SU-DHL-6 (cell line): ENCODE measurements around the gene MGMT.

ENCODE experiments used
- EZH2phosphoT487 ChIP-seq: fragments of 200-600 bp; sonication (generic), shearing (Covaris generic); conservative IDR thresholded peaks from 2 replicates; pipeline ENCODE4 v1.6.1; 2018; ENCODE audit warnings: mild to moderate bottlenecking, antibody characterized with exemption, low read length, moderate library complexity, mixed read lengths
- TF ChIP-seq, protein P1 (sequence below): fragments of 200-600 bp; sonication (generic); IDR thresholded peaks from one replicate; pipeline ENCODE4 v1.5.1; 2017; ENCODE audit warnings: antibody characterized with exemption, mild to moderate bottlenecking, low read length, moderate library complexity; ENCODE audit not compliant: insufficient read depth, poor library complexity, severe bottlenecking

DNA sequence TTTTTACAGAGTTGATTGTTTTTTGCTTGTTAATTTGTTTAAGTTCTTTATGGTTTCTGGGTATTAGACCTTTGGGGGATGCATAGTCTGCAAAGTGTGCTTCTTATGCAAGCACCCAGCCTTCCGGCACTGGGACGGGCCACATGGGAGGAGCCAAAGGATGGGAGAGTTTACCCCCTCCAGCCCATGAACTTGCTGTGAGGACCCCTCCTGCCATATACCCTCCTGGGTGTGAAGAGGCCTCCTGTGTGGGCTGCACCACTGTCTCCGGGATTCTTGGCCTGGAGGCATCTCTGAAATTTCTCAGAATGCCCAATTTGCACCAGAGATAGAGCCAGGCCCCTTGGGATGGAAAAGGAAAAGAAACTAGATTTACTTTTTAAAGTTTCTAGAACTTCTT is 150.7 kb downstream of the MGMT start:
- TF ChIP-seq, protein P1, sequence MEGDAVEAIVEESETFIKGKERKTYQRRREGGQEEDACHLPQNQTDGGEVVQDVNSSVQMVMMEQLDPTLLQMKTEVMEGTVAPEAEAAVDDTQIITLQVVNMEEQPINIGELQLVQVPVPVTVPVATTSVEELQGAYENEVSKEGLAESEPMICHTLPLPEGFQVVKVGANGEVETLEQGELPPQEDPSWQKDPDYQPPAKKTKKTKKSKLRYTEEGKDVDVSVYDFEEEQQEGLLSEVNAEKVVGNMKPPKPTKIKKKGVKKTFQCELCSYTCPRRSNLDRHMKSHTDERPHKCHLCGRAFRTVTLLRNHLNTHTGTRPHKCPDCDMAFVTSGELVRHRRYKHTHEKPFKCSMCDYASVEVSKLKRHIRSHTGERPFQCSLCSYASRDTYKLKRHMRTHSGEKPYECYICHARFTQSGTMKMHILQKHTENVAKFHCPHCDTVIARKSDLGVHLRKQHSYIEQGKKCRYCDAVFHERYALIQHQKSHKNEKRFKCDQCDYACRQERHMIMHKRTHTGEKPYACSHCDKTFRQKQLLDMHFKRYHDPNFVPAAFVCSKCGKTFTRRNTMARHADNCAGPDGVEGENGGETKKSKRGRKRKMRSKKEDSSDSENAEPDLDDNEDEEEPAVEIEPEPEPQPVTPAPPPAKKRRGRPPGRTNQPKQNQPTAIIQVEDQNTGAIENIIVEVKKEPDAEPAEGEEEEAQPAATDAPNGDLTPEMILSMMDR = no peak
- no peak for TF ChIP-seq EZH2phosphoT487
